ENCODE data around the gene VPS54. TPM values are rescaled to one million over a fixed set of nuclear protein-coding genes. Genes with fewer than 3 reads are reported as not detected.

The VPS54 gene
- total RNA-seq, 1 donor from 2014 or later = 28.2 TPM

- peaks cover 6% of the 10 kb centered on the region for H3K4me1 Mint-ChIP-seq (ENCODE audit: low read depth)
- TF ChIP-seq CTCF (IDR thresholded peaks at IDR 0.05; ENCODE audit: unreplicated experiment) = no peak
- no peak for DNase-seq (ENCODE audit: low spot score, unreplicated experiment)
- no peaks in the 10 kb centered on the region for H3K36me3 Mint-ChIP-seq (ENCODE audit: insufficient read depth)
- H3K27me3 Mint-ChIP-seq = no peaks in the 10 kb centered on the region
- no peak overlapping the region for H3K4me3 Mint-ChIP-seq (ENCODE audit: low read depth)
- no peaks in the 10 kb centered on the region for H3K9me3 Mint-ChIP-seq (ENCODE audit: low read depth)
- H3K27ac Mint-ChIP-seq = no peak overlapping the region
Measured at GRCh38 chr2:64035072-64035942, 16.1 kb upstream of the VPS54 start.

GRCh38 chr2:64029116-64029665, 10.0 kb upstream of the VPS54 start:
- no peak for DNase-seq (ENCODE audit: low spot score, unreplicated experiment)
- H3K4me1 Mint-ChIP-seq (ENCODE audit: low read depth) = peaks cover 11% of the 10 kb centered on the region
- no peaks in the 10 kb centered on the region for H3K9me3 Mint-ChIP-seq (ENCODE audit: low read depth)
- H3K36me3 Mint-ChIP-seq (ENCODE audit: insufficient read depth) = no peaks in the 10 kb centered on the region
- H3K4me3 Mint-ChIP-seq (ENCODE audit: low read depth) = no peak overlapping the region
- H3K27me3 Mint-ChIP-seq = no peaks in the 10 kb centered on the region
- TF ChIP-seq CTCF (IDR thresholded peaks at IDR 0.05; ENCODE audit: unreplicated experiment) = no peak
- no peak overlapping the region for H3K27ac Mint-ChIP-seq

GRCh38 chr2:64025741-64026140, 6.5 kb upstream of the VPS54 start:
- no peaks in the 10 kb centered on the region for H3K9me3 Mint-ChIP-seq (ENCODE audit: low read depth)
- H3K4me3 Mint-ChIP-seq (ENCODE audit: low read depth) = no peak overlapping the region
- H3K36me3 Mint-ChIP-seq (ENCODE audit: insufficient read depth) = no peaks in the 10 kb centered on the region

GRCh38 chr2:64024259-64024949, 5.2 kb upstream of the VPS54 start:
- no peak overlapping the region for H3K27ac Mint-ChIP-seq

More at GRCh38 chr2:64025741-64026140, 6.5 kb upstream of the VPS54 start:
- peaks cover 14% of the 10 kb centered on the region for H3K4me1 Mint-ChIP-seq (ENCODE audit: low read depth)
- TF ChIP-seq CTCF (IDR thresholded peaks at IDR 0.05; ENCODE audit: unreplicated experiment) = no peak
- no peaks in the 10 kb centered on the region for H3K27me3 Mint-ChIP-seq
- DNase-seq (ENCODE audit: low spot score, unreplicated experiment) = no peak
- no peak overlapping the region for H3K27ac Mint-ChIP-seq

More at GRCh38 chr2:64024259-64024949, 5.2 kb upstream of the VPS54 start:
- Mint-ChIP-seq H3K36me3 (ENCODE audit: insufficient read depth) (no peaks in the 10 kb centered on the region), H3K4me1 (ENCODE audit: low read depth) (peaks cover 22% of the 10 kb centered on the region), H3K27me3 (no peaks in the 10 kb centered on the region), H3K4me3 (ENCODE audit: low read depth) (no peak overlapping the region), H3K9me3 (ENCODE audit: low read depth) (no peaks in the 10 kb centered on the region)
- no peak for TF ChIP-seq CTCF (IDR thresholded peaks at IDR 0.05; ENCODE audit: unreplicated experiment)
- DNase-seq (ENCODE audit: low spot score, unreplicated experiment) = no peak
